SU-DHL-6 (cell line): ENCODE measurements around the gene APPL2.

Source experiments
- EZH2phosphoT487 ChIP-seq: fragments of 200-600 bp; sonication (generic), shearing (Covaris generic); conservative IDR thresholded peaks from 2 replicates; pipeline ENCODE4 v1.6.1; 2018; ENCODE audit warnings: mild to moderate bottlenecking, antibody characterized with exemption, low read length, moderate library complexity, mixed read lengths
- TF ChIP-seq, protein P1 (sequence below): fragments of 200-600 bp; sonication (generic); IDR thresholded peaks from one replicate; pipeline ENCODE4 v1.5.1; 2017; ENCODE audit warnings: antibody characterized with exemption, mild to moderate bottlenecking, low read length, moderate library complexity; ENCODE audit not compliant: insufficient read depth, poor library complexity, severe bottlenecking

DNA sequence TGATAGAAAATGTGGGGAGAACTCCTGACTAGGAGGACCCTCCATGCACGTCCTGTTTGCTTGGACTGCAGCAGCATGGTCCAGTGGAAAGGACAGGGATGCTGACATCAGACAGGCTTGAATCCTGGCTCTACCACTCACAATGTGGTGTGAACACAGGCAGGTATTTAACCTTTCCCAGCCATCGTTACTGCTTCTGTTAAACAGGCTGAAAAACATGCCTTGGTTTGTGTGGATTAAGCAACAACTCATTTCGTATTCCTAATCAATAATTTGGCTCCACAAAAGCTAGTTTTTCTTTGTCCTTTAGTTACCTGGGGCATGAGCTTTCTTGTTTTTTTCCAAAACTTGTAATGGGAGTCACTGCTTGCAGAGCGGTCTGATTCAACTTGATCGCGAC is 41.0 kb downstream of the APPL2 start:
- TF ChIP-seq, protein P1, sequence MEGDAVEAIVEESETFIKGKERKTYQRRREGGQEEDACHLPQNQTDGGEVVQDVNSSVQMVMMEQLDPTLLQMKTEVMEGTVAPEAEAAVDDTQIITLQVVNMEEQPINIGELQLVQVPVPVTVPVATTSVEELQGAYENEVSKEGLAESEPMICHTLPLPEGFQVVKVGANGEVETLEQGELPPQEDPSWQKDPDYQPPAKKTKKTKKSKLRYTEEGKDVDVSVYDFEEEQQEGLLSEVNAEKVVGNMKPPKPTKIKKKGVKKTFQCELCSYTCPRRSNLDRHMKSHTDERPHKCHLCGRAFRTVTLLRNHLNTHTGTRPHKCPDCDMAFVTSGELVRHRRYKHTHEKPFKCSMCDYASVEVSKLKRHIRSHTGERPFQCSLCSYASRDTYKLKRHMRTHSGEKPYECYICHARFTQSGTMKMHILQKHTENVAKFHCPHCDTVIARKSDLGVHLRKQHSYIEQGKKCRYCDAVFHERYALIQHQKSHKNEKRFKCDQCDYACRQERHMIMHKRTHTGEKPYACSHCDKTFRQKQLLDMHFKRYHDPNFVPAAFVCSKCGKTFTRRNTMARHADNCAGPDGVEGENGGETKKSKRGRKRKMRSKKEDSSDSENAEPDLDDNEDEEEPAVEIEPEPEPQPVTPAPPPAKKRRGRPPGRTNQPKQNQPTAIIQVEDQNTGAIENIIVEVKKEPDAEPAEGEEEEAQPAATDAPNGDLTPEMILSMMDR = no peak
- TF ChIP-seq EZH2phosphoT487 = no peak
